Smooth muscle cell (in vitro differentiated cells): ENCODE results near the gene GPATCH3. TPM values are rescaled to one million over a fixed set of nuclear protein-coding genes. Genes with fewer than 3 reads are reported as not detected.

Source experiments
- DNase-seq: peaks from one replicate; lab custom pipeline; 2025; ENCODE audit not compliant: unreplicated experiment; lab: John Stamatoyannopoulos, UW
- H2AFZ ChIP-seq: fragments of 200-600 bp; sonication (generic); 2 replicates; pipeline ENCODE4 v1.6.0; 2016; ENCODE audit warnings: antibody characterized with exemption, low read depth, mild to moderate bottlenecking
- H3F3A ChIP-seq: fragments of 200-600 bp; sonication (generic); 2 replicates; pipeline ENCODE4 v1.6.0; 2017; ENCODE audit warnings: antibody characterized with exemption, low read depth
- H3K27ac ChIP-seq: fragments of 200-600 bp; sonication (generic); 2 replicates; pipeline ENCODE4 v1.5.1; 2016; ENCODE audit warnings: low read depth, mild to moderate bottlenecking
- H3K27me3 ChIP-seq: fragments of 200-600 bp; sonication (generic); 2 replicates; pipeline ENCODE4 v1.6.1; 2016; ENCODE audit warnings: low read depth, mild to moderate bottlenecking
- H3K36me3 ChIP-seq: fragments of 200-600 bp; sonication (generic); 2 replicates; pipeline ENCODE4 v1.5.1; 2016; ENCODE audit warnings: low read depth
- H3K4me1 ChIP-seq: fragments of 200-600 bp; sonication (generic); 2 replicates; pipeline ENCODE4 v1.5.1; 2016; ENCODE audit warnings: low read depth
- H3K4me2 ChIP-seq: fragments of 200-600 bp; sonication (generic); 2 replicates; pipeline ENCODE4 v1.6.0; 2016; ENCODE audit warnings: mild to moderate bottlenecking
- H3K4me3 ChIP-seq: fragments of 200-600 bp; sonication (generic); 2 replicates; pipeline ENCODE4 v1.5.1; 2016; ENCODE audit warnings: mild to moderate bottlenecking
- H3K79me2 ChIP-seq: fragments of 200-600 bp; sonication (generic); 2 replicates; pipeline ENCODE4 v1.6.0; 2016; ENCODE audit warnings: low read depth, mild to moderate bottlenecking
- H3K9ac ChIP-seq: fragments of 200-600 bp; sonication (generic); 2 replicates; pipeline ENCODE4 v1.6.0; 2016; ENCODE audit warnings: low read depth
- H3K9me3 ChIP-seq: fragments of 200-600 bp; sonication (generic); replicated peaks from 2 replicates; pipeline ENCODE4 v1.5.1; 2016; ENCODE audit warnings: low read depth
- H4K20me1 ChIP-seq: fragments of 200-600 bp; sonication (generic); 2 replicates; pipeline ENCODE4 v1.6.0; 2016; ENCODE audit warnings: low read depth
- CTCF ChIP-seq: fragments of 200-600 bp; sonication (generic); IDR thresholded peaks from 2 replicates; pipeline ENCODE4 v1.5.1; 2017; ENCODE audit warnings: borderline replicate concordance, mild to moderate bottlenecking, antibody characterized with exemption; ENCODE audit not compliant: insufficient read depth, poor library complexity, severe bottlenecking
- WGBS: methylation state at CpG from one replicate; pipeline ENCODE4 v1.1.7; 2016; ENCODE audit warnings: low lambda C conversion rate; 5-methylcytosine and 5-hydroxymethylcytosine counted together
- polyA plus RNA-seq: library from polyadenylated mRNA; unstranded; fragments of >200 nt; fragmentation: Nextera tagmentation; extraction: Ambion mirVana; gene quantifications from 2 replicates; pipeline ENCODE4 v1.2.1, GENCODE V29; 2016
- total RNA-seq: library from RNA; depleted of rRNA; stranded (reverse); fragments of >200 nt; gene quantifications from 2 replicates; pipeline ENCODE4 v1.2.3, GENCODE V29; 2014

GPATCH3 gene
- total and polyA plus RNA-seq, 2 experiments from 2014 or later, result 5.6 to 17.4 TPM

- no peak for DNase-seq
- Histone ChIP-seq H3K4me3 (no peak overlapping the region), H2AFZ (no peak overlapping the region), H3K4me1 (no peaks in the 10 kb centered on the region), H3K27ac (no peak overlapping the region), H3F3A (no peaks in the 10 kb centered on the region), H4K20me1 (no peaks in the 10 kb centered on the region), H3K36me3 (no peaks in the 10 kb centered on the region), H3K9ac (no peak overlapping the region), H3K79me2 (no peaks in the 10 kb centered on the region), H3K9me3 (no peaks in the 10 kb centered on the region), H3K27me3 (no peaks in the 10 kb centered on the region), H3K4me2 (no peak overlapping the region)
- WGBS, result 89% methylated on average over 8 of the region's 8 CpGs
- TF ChIP-seq CTCF, result no peak
These were observed 11.3 kb upstream of the GPATCH3 start for GRCh38 chr1:26911399-26912146.

- Histone ChIP-seq H3K27me3 (no peaks in the 10 kb centered on the region), H3K36me3 (no peaks in the 10 kb centered on the region), H4K20me1 (no peaks in the 10 kb centered on the region), H3K9me3 (no peaks in the 10 kb centered on the region), H3F3A (no peaks in the 10 kb centered on the region), H3K4me1 (no peaks in the 10 kb centered on the region), H3K27ac (no peak overlapping the region), H3K4me2 (no peak overlapping the region), H3K4me3 (no peak overlapping the region), H3K9ac (no peak overlapping the region), H2AFZ (no peak overlapping the region), H3K79me2 (no peaks in the 10 kb centered on the region)
- DNase-seq, result no peak
- TF ChIP-seq CTCF, result no peak
- WGBS, result 97% methylated on average over 4 of the region's 4 CpGs
These were observed 10.3 kb upstream of the GPATCH3 start for GRCh38 chr1:26910343-26911160.

GRCh38 chr1:26909951-26910342 is 9.7 kb upstream of the GPATCH3 start:
- TF ChIP-seq CTCF, result no peak
- no peaks in the 10 kb centered on the region for H3K27me3 ChIP-seq
- H3K36me3 ChIP-seq, result no peaks in the 10 kb centered on the region
- H3K9me3 ChIP-seq, result no peaks in the 10 kb centered on the region
- no peaks in the 10 kb centered on the region for H3K4me1 ChIP-seq
- H2AFZ ChIP-seq, result no peak overlapping the region
- 89% methylated on average over 3 of the region's 3 CpGs for WGBS
- H3K4me3 ChIP-seq, result no peak overlapping the region
- H3F3A ChIP-seq, result no peaks in the 10 kb centered on the region
- H4K20me1 ChIP-seq, result no peaks in the 10 kb centered on the region
- H3K9ac ChIP-seq, result no peak overlapping the region
- no peak for DNase-seq
- no peak overlapping the region for H3K4me2 ChIP-seq
- no peak overlapping the region for H3K27ac ChIP-seq
- H3K79me2 ChIP-seq, result no peaks in the 10 kb centered on the region
